Frontal cortex (tissue), 4 donors: ENCODE measurements around the gene TOGARAM2. TPM values are rescaled to one million over a fixed set of nuclear protein-coding genes. Genes with fewer than 3 reads are reported as not detected.

Experiments used
- DNase-seq, 2 donors: peaks; one replicate each; pipeline ENCODE4 v3.0.0; 2012; ENCODE audit warnings: low spot score in 2 of 2
- FAIRE-seq: peaks from 2 replicates; lab custom pipeline; 2012; peaks lifted over from hg19 to GRCh38; lab: Jason Lieb, UNC
- total RNA-seq: library from RNA; depleted of rRNA; stranded (reverse); fragments of >200 nt; gene quantifications from one replicate; pipeline ENCODE4 v1.2.3, GENCODE V29; 2014
- donor health status: control.
- donor health status: control.
- donor health status: control.

TOGARAM2 gene
- total RNA-seq, 1 donor from 2014 or later = under 0.01 TPM

DNA sequence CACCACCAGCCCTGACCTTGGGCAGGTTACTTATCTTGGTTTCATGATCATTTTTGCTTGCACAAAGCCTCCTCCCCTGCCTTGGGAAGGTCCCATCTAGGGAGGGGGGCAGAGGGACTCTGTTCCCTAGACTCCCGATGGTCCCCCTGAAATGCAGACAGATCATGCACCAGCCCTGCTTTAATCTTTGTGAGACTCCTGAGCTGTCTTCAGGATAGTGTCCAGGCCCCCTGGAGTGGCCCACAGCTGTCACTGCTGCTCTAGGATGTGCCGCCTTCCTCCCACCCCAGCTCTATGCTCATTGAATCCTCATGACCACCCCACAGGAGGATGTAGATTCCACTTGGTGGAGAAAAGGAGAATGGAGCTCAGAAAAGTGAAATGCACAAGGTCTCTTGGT is 65.2 kb downstream of the TOGARAM2 start:
- DNase-seq (no peak), FAIRE-seq (no peak)

GRCh38 chr2:29047083-29047845 is 66.2 kb downstream of the TOGARAM2 start:
- FAIRE-seq = no peak
- DNase-seq = no peak

DNA sequence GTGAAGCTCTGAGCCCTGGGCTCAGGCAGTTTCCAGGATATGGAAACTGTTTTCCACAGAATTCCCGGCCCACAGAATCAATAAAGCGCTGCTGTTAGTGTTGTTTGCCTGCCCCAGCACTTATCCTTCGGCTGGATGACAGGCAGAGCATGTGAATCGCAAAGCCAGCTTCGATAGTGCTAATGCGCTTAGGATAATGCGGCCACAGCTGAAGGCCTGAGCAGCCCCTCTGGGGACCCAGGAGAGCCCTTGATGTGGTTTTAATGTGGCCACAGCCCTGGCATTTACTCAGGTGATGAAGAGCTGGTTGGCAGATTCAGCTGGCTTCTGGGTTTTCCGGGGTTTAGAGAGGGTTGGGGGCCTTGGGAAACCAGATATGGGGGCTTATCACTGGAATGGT is 69.5 kb downstream of the TOGARAM2 start:
- DNase-seq (no peak), FAIRE-seq (no peak)

DNA sequence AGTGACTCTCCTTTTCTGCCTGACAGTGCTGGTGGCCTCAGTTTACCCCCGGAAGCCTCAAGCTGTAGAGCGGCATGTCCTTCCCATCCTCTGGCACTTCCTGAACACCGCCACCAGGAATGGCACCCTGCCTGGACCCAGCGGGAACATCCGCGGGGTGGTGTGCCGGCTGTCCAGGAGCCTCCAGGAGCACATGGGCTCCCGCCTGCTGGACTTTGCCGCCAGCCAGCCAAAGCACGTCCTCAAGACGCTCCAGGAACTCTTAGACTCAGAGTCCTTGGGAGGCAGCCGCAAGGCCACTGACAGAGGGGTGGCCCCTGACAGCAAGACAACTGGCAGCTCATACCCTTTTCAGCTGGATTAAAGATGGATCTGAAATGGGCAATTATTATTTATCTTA is 70.6 kb downstream of the TOGARAM2 start:
- no peak for DNase-seq
- no peak for FAIRE-seq

GRCh38 chr2:29052807-29053206 is 71.7 kb downstream of the TOGARAM2 start:
- no peak for FAIRE-seq
- DNase-seq = no peak

- DNase-seq (no peak), FAIRE-seq (no peak)
Observed at GRCh38 chr2:29053223-29053622, 72.1 kb downstream of the TOGARAM2 start.

DNA sequence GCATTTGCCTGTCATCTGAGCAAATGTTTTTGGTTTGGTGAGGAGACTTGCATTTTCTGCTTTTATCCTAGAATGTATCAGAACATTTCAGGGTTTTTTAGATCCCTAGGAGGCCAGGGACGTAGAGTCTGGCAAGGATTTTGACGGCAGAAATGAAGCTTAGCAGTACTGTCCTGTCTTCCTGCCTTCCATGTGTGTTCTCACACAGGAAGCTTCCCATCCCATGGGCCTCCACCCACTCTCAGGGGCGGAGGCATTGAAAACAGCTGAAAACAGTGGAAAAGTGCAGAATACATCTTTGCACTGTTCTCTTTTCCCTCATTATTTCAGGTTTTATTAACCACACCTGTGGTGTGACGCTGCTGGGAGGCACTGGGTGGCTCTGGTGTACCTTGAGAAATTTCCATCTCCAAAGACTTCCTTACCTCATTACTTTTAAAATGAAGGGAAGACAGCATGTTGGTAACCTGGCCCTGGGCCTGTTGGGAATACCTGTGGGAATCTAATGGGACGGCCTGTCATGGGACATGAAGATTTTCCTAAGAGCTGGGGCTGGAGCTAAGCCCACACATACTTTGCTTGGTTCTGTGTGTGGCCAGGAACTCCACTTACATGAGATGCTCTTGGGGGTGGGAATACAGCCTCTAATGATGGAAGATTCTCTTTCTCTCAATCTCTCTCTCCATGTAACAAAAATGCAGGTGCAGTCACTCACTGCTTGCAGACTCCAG is 72.7 kb downstream of the TOGARAM2 start:
- DNase-seq (no peak), FAIRE-seq (no peak)

DNA sequence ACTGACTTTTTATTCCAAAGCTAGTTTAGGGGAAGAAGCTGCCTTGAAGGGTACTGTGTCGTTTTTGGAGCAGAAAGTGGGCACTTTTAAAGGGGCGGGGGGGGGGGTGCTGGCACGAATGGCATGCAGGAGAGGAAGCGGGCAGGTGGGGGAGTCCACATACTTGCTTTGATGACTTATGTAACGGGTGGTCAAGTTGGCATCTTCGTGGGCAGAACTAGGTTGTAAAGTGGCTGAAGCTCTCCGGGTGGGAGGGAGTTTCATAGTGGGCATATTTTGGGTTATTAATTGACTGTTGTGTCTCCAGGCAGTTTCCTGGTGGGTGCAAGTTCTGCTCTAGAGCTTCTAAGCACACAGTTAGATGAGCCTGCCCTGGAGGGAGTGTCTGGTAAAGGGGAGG is 73.3 kb downstream of the TOGARAM2 start:
- DNase-seq (no peak), FAIRE-seq (no peak)

- no peak for DNase-seq
- no peak for FAIRE-seq
Observed at GRCh38 chr2:29055601-29056000, 74.5 kb downstream of the TOGARAM2 start.

- no peak for DNase-seq
- no peak for FAIRE-seq
Observed at GRCh38 chr2:29056452-29056851, 75.4 kb downstream of the TOGARAM2 start.

GRCh38 chr2:29057006-29057405 is 75.9 kb downstream of the TOGARAM2 start:
- FAIRE-seq (no peak), DNase-seq (no peak)

DNA sequence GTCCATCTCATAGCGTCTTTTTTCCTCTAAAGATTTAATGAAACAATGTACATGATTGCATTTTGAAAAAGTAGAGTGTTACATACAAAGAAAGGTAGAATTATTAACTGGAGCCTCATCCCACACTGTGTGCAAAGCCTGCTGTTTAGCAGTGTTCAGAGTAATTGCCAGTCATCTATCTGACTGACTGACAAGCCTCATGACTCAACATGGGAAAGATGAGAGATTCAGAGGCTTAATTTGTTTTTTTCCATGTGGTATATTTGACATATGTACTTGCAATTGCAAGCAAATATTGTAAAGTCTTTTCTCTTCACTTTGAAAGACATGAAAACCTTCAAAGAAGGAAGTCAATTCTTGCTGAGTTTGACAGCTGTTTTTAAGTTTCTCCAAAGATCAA is 78.5 kb downstream of the TOGARAM2 start:
- DNase-seq = no peak
- no peak for FAIRE-seq

GRCh38 chr2:29060441-29060840 is 79.3 kb downstream of the TOGARAM2 start:
- DNase-seq (no peak), FAIRE-seq (no peak)

GRCh38 chr2:29061176-29061575 is 80.1 kb downstream of the TOGARAM2 start:
- DNase-seq (no peak), FAIRE-seq (no peak)

GRCh38 chr2:29061616-29062015 is 80.5 kb downstream of the TOGARAM2 start:
- no peak for DNase-seq
- no peak for FAIRE-seq

GRCh38 chr2:29062371-29062770 is 81.3 kb downstream of the TOGARAM2 start:
- FAIRE-seq (no peak), DNase-seq (no peak)

GRCh38 chr2:29063056-29063455 is 82.0 kb downstream of the TOGARAM2 start:
- FAIRE-seq (no peak), DNase-seq (no peak)

DNA sequence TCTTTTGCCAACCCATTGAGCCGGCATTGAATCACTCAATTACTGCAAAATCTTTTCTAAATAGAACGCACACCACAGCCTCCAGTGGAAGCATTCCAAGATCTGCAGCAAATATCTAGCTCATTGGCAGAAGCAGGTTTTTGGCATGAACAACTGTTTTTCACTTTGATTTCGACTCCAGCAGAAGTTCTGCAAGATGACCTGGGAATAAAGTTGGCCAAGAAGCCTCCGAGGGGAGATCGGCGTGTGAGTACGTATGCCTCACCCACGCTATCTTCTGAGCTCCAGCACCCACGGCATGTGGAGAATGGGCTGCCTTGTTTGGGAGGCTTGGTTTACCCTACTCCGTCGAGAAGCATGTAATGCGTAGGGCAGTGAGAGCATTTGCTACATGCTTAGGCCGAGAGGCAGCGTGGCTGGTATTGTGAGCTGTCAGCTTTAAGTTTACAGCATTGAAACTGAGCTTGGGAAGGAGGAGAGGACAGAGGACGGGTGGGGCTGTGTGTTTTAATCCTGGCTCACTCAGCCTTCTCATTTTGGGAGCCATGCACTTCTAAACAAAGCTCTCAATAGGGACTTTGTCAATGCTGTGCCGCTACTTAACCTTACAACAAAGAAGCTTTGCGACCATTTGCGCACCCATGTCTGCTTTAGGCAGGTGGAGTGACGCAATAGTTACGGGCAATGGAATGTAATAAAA is 82.7 kb downstream of the TOGARAM2 start:
- FAIRE-seq (no peak), DNase-seq (no peak)

- no peak for FAIRE-seq
Observed at GRCh38 chr2:29064346-29064715, 83.2 kb downstream of the TOGARAM2 start.

DNA sequence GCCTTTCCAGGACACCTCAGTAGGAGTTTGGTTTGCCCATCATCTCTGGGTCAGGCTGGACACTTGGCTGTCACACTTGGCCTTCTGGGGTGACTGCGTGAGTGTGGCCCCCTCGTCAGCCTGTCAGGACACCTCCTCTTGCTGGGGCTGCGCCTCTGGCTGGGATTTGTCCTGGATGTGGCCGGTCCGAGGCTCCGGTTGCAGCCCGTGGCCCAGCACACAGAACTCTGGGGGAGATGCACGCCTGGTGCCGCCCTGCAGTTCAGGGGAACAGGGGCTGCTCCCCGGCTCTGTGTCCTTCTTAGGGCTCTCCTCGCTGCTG is 83.6 kb downstream of the TOGARAM2 start:
- DNase-seq = no peak
- no peak for FAIRE-seq

More at GRCh38 chr2:29064346-29064715, 83.2 kb downstream of the TOGARAM2 start:
- DNase-seq = no peak
